K562 (cell line): Measurements from ENCODE around the gene PTPRM.

Experiments
- HDAC2 ChIP-seq: fragments of 450-650 bp; IDR thresholded peaks from 2 replicates; pipeline ENCODE4 v1.6.1; 2016; ENCODE audit warnings: mild to moderate bottlenecking
- MYC ChIP-seq, 2 experiments: fragments of 250-450 bp in 1 of 2; sonication (Bioruptor Pico) in 1 of 2; IDR thresholded peaks; 2 replicates each; pipeline versions ENCODE4 v1.5.1 to v1.6.1; 2012 to 2021; ENCODE audit warnings: low read depth in 2 of 2, borderline replicate concordance in 1 of 2, improper control_type of control experiment in 1 of 2, low read length in 1 of 2, mild to moderate bottlenecking in 1 of 2, moderate library complexity in 1 of 2
- POLR2AphosphoS5 ChIP-seq: IDR thresholded peaks from 2 replicates; pipeline ENCODE4 v1.6.1; 2011; ENCODE audit warnings: mild to moderate bottlenecking, low read depth, low read length, moderate library complexity; ENCODE audit not compliant: control insufficient read depth, insufficient read depth
- ZNF184 ChIP-seq: sonication (generic); formaldehyde crosslinking; IDR thresholded peaks from 2 replicates; pipeline ENCODE4 v1.5.0; 2020; ENCODE audit warnings: missing genetic modification reagents
- ZNF274 ChIP-seq: IDR thresholded peaks from 2 replicates; pipeline ENCODE4 v1.6.1; 2011; ENCODE audit warnings: low read depth, mild to moderate bottlenecking, low read length, moderate library complexity, borderline replicate concordance
- TF ChIP-seq, protein P1 (sequence below): fragments of 450-650 bp; IDR thresholded peaks from 2 replicates; pipeline ENCODE4 v1.6.1; 2014; ENCODE audit warnings: low read depth, mild to moderate bottlenecking, moderate library complexity, borderline replicate concordance
- TF ChIP-seq, protein P2 (sequence below): fragments of 250-450 bp; sonication (Bioruptor Pico); IDR thresholded peaks from 2 replicates; pipeline ENCODE4 v1.8.0; 2021; ENCODE audit warnings: borderline replicate concordance, mild to moderate bottlenecking, moderate library complexity; ENCODE audit not compliant: poor library complexity, severe bottlenecking

DNA sequence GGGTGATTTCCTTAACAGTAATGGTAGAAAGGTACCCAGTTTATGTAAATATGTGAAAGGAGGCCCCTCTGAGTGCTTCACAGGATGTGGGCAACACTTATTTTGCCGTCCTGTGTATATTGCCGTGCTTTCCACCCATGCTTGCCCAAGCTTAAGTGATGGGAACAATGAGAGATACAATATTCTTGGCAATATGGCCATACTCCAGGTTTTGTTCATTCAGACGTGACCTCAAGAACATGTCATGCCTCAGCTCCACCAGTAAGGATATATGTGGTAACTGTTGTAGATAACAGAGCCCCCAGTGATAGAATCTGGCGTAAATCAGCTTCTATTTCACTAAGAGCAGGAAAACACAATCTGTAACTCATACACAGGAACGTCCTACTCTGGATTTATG, 318.7 kb downstream of the PTPRM start:
- no peak for TF ChIP-seq ZNF274
- no peak for TF ChIP-seq POLR2AphosphoS5
- no peak for TF ChIP-seq ZNF184 (CRISPR knock-in tag)
- TF ChIP-seq, protein P1, sequence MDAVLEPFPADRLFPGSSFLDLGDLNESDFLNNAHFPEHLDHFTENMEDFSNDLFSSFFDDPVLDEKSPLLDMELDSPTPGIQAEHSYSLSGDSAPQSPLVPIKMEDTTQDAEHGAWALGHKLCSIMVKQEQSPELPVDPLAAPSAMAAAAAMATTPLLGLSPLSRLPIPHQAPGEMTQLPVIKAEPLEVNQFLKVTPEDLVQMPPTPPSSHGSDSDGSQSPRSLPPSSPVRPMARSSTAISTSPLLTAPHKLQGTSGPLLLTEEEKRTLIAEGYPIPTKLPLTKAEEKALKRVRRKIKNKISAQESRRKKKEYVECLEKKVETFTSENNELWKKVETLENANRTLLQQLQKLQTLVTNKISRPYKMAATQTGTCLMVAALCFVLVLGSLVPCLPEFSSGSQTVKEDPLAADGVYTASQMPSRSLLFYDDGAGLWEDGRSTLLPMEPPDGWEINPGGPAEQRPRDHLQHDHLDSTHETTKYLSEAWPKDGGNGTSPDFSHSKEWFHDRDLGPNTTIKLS: no peak
- TF ChIP-seq MYC (IDR thresholded peaks at IDR 0.05; ENCODE audit: low read depth, low read length): no peak
- TF ChIP-seq MYC (CRISPR knock-in tag; IDR thresholded peaks at IDR 0.05; ENCODE audit: borderline replicate concordance, low read depth): no peak
- no peak for TF ChIP-seq HDAC2
- TF ChIP-seq, protein P2, sequence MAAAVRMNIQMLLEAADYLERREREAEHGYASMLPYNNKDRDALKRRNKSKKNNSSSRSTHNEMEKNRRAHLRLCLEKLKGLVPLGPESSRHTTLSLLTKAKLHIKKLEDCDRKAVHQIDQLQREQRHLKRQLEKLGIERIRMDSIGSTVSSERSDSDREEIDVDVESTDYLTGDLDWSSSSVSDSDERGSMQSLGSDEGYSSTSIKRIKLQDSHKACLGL (CRISPR knock-in tag): no peak
